Activated CD8-positive, alpha-beta memory T cell treated with anti-CD3 and anti-CD28 coated beads, Interleukin-2, amount 50 U/mL, for 24 hours (primary cell): ENCODE measurements around the gene SGMS1.

Experiments used
- DNase-seq: peaks from one replicate; pipeline ENCODE4 v3.0.0-alpha.2; 2020; ENCODE audit errors: extremely low read depth

Gene SGMS1

GRCh38 chr10:50636618-50637579, 13.1 kb upstream of the SGMS1 start:
- DNase-seq: no peak

GRCh38 chr10:50635286-50635685, 11.5 kb upstream of the SGMS1 start:
- no peak for DNase-seq

GRCh38 chr10:50634479-50634878, 10.7 kb upstream of the SGMS1 start:
- DNase-seq: no peak

- DNase-seq: no peak
Observed at GRCh38 chr10:50631052-50631451, 7.3 kb upstream of the SGMS1 start.

GRCh38 chr10:50629495-50630122, 5.9 kb upstream of the SGMS1 start:
- no peak for DNase-seq

GRCh38 chr10:50627896-50628295, 4.1 kb upstream of the SGMS1 start:
- no peak for DNase-seq

- DNase-seq: no peak
Observed at GRCh38 chr10:50627443-50627842, 3.7 kb upstream of the SGMS1 start.

- no peak for DNase-seq
Observed at GRCh38 chr10:50625649-50626132, 1.9 kb upstream of the SGMS1 start.

GRCh38 chr10:50624866-50625501, 1.2 kb upstream of the SGMS1 start:
- no peak for DNase-seq

GRCh38 chr10:50624413-50624865, 683 bp upstream of the SGMS1 start:
- peak; percentile 89 for DNase-seq

GRCh38 chr10:50622706-50623662, 772 bp downstream of the SGMS1 start:
- DNase-seq: no peak

GRCh38 chr10:50621968-50622705, 1.6 kb downstream of the SGMS1 start:
- DNase-seq: no peak

- DNase-seq: no peak
Observed at GRCh38 chr10:50620899-50621298, 2.9 kb downstream of the SGMS1 start.

GRCh38 chr10:50619882-50620281, 3.9 kb downstream of the SGMS1 start:
- no peak for DNase-seq

GRCh38 chr10:50619166-50619565, 4.6 kb downstream of the SGMS1 start:
- no peak for DNase-seq

- no peak for DNase-seq
Observed at GRCh38 chr10:50618624-50619023, 5.1 kb downstream of the SGMS1 start.

- no peak for DNase-seq
Observed at GRCh38 chr10:50615658-50616057, 8.1 kb downstream of the SGMS1 start.

- DNase-seq: no peak
Observed at GRCh38 chr10:50614444-50615137, 9.2 kb downstream of the SGMS1 start.

- DNase-seq: no peak
Observed at GRCh38 chr10:50613726-50614443, 9.9 kb downstream of the SGMS1 start.
